Measurements from ENCODE around the gene APAF1. TPM values are rescaled to one million over a fixed set of nuclear protein-coding genes. Genes with fewer than 3 reads are reported as not detected.
"Not testable (repeated sequence)": the region's sequence is repeated elsewhere in the genome, so short reads cannot be mapped to it uniquely, and the experiment has no call there.

Gene APAF1
- polyA plus RNA-seq, 1 experiment: 6.0 TPM

DNA sequence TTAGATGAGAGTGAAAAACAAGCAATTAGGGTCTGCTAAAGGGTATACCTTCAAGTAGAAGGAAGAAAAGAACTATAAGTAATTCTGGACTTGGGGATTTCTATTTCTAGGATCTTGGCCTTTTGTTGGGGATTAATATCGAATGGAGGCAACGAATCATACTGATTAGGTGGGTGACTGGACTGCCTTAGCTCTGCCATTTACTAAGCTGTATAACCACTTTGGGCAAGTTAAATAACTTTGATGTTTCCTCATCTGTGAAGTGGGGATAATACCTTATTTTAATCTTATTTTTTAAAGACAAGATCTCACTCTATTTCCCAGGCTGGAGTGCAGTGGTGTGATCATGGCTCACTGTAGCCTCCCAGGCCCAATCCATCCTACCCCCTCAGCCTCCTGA, 7.1 kb upstream of the APAF1 start:
- CTCF ChIA-PET: interaction anchor here (1.3 kb wide), 1 partner anchor 71 kb away, joined by 3 read pairs; no protein-coding TSS in a partner anchor
- no peaks in the 10 kb centered on the region for H3K36me3 ChIP-seq (ENCODE audit: control insufficient read depth, insufficient read depth, low read length)
- no peak for DNase-seq (ENCODE audit: low read depth)
- POLR2A ChIA-PET: no interaction called here
- no peaks in the 10 kb centered on the region for H3K27me3 ChIP-seq (ENCODE audit: control insufficient read depth, insufficient read depth, low read length)
- no peak overlapping the region for H3K4me3 ChIP-seq (ENCODE audit: low read depth, low read length)
- TF ChIP-seq, protein P1, sequence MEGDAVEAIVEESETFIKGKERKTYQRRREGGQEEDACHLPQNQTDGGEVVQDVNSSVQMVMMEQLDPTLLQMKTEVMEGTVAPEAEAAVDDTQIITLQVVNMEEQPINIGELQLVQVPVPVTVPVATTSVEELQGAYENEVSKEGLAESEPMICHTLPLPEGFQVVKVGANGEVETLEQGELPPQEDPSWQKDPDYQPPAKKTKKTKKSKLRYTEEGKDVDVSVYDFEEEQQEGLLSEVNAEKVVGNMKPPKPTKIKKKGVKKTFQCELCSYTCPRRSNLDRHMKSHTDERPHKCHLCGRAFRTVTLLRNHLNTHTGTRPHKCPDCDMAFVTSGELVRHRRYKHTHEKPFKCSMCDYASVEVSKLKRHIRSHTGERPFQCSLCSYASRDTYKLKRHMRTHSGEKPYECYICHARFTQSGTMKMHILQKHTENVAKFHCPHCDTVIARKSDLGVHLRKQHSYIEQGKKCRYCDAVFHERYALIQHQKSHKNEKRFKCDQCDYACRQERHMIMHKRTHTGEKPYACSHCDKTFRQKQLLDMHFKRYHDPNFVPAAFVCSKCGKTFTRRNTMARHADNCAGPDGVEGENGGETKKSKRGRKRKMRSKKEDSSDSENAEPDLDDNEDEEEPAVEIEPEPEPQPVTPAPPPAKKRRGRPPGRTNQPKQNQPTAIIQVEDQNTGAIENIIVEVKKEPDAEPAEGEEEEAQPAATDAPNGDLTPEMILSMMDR (IDR thresholded peaks at IDR 0.05; ENCODE audit: insufficient read depth, low read depth, low read length): no peak

DNA sequence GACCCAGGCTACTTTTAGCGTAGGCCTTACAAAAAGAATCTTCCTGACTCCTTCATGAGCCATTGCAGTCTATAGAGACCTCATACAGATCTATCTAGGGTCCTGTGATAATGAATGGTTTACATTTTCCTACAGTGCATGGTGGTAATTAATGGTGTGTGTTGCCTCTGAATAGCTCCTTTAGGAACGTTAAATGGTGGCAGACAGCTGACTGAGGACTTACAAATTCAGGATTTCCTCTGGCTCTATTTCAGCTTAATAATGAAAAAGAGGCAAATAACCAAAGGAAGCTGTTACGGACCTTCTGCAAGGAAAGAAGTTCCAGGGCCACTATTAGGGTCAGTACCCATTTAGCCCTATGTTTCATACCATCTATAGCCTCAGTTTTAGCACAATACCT, 5.6 kb upstream of the APAF1 start:
- ChIA-PET POLR2A (no interaction called here), CTCF (interaction anchor here (0.8 to 1.3 kb wide), 4 partner anchors 10 to 202 kb away, joined by 3 to 4 read pairs (median 4); no protein-coding TSS in a partner anchor)
- no peak for DNase-seq (ENCODE audit: low read depth)
- Histone ChIP-seq H3K4me3 (ENCODE audit: low read depth, low read length) (no peak overlapping the region), H3K27me3 (ENCODE audit: control insufficient read depth, insufficient read depth, low read length) (no peaks in the 10 kb centered on the region), H3K36me3 (ENCODE audit: control insufficient read depth, insufficient read depth, low read length) (no peaks in the 10 kb centered on the region)
- TF ChIP-seq, protein P1 (IDR thresholded peaks at IDR 0.05; ENCODE audit: insufficient read depth, low read depth, low read length): no peak

- POLR2A ChIA-PET; H3K36me3 ChIP-seq (ENCODE audit: control insufficient read depth, insufficient read depth, low read length); CTCF ChIA-PET; H3K27me3 ChIP-seq (ENCODE audit: control insufficient read depth, insufficient read depth, low read length); DNase-seq (ENCODE audit: low read depth): not testable (repeated sequence)
- peak overlapping the region; percentile 3; the same call in 1 of the 2 replicates for H3K4me3 ChIP-seq (ENCODE audit: low read depth, low read length)
These were observed 2.3 kb upstream of the APAF1 start for GRCh38 chr12:98642801-98643200.

DNA sequence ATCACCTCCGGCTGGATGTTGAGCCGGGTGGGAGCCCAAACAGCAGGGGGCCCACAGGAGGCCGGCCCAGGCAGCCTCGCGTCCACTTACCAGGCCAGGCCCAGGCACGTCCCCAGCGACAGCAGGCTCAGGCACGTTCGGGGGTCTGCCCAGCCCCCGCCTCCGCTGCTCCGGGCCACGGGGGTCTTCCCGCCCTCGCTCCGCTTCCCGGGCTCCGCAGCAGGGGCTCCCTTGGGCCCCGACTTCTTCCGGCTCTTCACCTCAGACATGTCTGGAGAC, 718 bp upstream of the APAF1 start:
- DNase-seq (ENCODE audit: low read depth): no peak
- Histone ChIP-seq H3K4me3 (ENCODE audit: low read depth, low read length) (peak overlapping the region; percentile 99), H3K36me3 (ENCODE audit: control insufficient read depth, insufficient read depth, low read length) (no peaks in the 10 kb centered on the region; the same call in 1 of the 2 replicates), H3K27me3 (ENCODE audit: control insufficient read depth, insufficient read depth, low read length) (no peaks in the 10 kb centered on the region)
- TF ChIP-seq, protein P1 (IDR thresholded peaks at IDR 0.05; ENCODE audit: insufficient read depth, low read depth, low read length): no peak
- ChIA-PET POLR2A (interaction anchor here (0.6 to 1.2 kb wide), 5 partner anchors 9 to 101 kb away, joined by 3 to 16 read pairs (median 4); no protein-coding TSS in a partner anchor), CTCF (interaction anchor here (0.9 to 1.5 kb wide), 3 partner anchors 10 to 78 kb away, joined by 3 to 4 read pairs (median 3); partner anchors contain the start of gene SLC25A3)

- H3K4me3 ChIP-seq (ENCODE audit: low read depth, low read length): peak overlapping the region; percentile 99
- TF ChIP-seq, protein P1 (IDR thresholded peaks at IDR 0.05; ENCODE audit: insufficient read depth, low read depth, low read length): no peak
- ChIA-PET CTCF (interaction anchor here (0.7 to 1.6 kb wide), 4 partner anchors 51 to 227 kb away, joined by 3 to 4 read pairs (median 3); no protein-coding TSS in a partner anchor), POLR2A (no interaction called here)
- DNase-seq (ENCODE audit: low read depth): no peak
- H3K36me3 ChIP-seq (ENCODE audit: control insufficient read depth, insufficient read depth, low read length): no peaks in the 10 kb centered on the region; the same call in 1 of the 2 replicates
- H3K27me3 ChIP-seq (ENCODE audit: control insufficient read depth, insufficient read depth, low read length): no peaks in the 10 kb centered on the region
These were observed 530 bp downstream of the APAF1 start for GRCh38 chr12:98645572-98646067.
